Omental fat pad (tissue), 4 donors: ENCODE measurements around the gene ZBTB8B. TPM values are rescaled to one million over a fixed set of nuclear protein-coding genes. Genes with fewer than 3 reads are reported as not detected.
"Not testable (repeated sequence)": the region's sequence is repeated elsewhere in the genome, so short reads cannot be mapped to it uniquely, and the experiment has no call there.

Experiments
- ATAC-seq: fragments of 150-250 bp; one replicate; pipeline ENCODE4 v1.9.1; 2016; ENCODE audit warnings: mild to moderate bottlenecking, moderate library complexity; ENCODE audit not compliant: low FRiP score
- DNase-seq: peaks from one replicate; pipeline ENCODE4 v3.0.0-alpha.2; 2019; ENCODE audit warnings: low spot score
- total RNA-seq, 4 donors: library from RNA; depleted of rRNA; stranded (reverse); fragments of >200 nt; gene quantifications; one replicate each; pipeline ENCODE4 v1.1.0, GENCODE V29; 2016
- TF ChIP-seq, protein P1 (sequence below), 3 donors: fragments of 450-650 bp; IDR thresholded peaks; one replicate each; pipeline ENCODE4 v1.5.1; 2016 to 2017; ENCODE audit warnings: antibody characterized with exemption in 3 of 3, mild to moderate bottlenecking in 3 of 3, moderate library complexity in 2 of 3

The ZBTB8B gene
- total RNA-seq, 4 donors from 2014 or later: under 0.01 TPM; not detected in 3

DNA sequence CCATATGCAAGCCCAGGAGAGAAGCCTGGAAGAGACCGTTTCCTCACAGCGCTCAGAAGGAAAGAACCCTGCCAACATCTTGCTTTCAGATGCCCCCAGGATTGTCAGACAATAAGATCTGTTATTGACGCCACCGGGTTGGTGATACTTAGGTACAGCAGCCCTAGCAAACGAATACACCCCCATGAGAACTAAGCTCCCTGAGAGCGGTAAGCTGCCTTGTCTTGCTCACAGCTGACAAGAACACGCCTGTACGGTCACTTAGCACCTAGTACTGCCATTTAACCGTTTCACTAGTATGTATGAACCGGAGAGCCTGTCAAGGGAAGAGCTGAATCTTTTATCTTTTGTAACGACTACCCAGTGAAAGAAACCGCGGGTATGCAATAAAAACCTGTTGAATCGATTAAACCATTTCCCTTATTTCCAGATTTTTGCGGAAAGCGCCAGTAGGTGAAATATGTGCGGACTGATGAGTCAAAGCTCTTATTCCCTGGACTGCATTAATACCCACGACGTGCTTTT is 619 bp upstream of the ZBTB8B start:
- ATAC-seq (peak; percentile 27), DNase-seq (no peak)
- TF ChIP-seq, protein P1, sequence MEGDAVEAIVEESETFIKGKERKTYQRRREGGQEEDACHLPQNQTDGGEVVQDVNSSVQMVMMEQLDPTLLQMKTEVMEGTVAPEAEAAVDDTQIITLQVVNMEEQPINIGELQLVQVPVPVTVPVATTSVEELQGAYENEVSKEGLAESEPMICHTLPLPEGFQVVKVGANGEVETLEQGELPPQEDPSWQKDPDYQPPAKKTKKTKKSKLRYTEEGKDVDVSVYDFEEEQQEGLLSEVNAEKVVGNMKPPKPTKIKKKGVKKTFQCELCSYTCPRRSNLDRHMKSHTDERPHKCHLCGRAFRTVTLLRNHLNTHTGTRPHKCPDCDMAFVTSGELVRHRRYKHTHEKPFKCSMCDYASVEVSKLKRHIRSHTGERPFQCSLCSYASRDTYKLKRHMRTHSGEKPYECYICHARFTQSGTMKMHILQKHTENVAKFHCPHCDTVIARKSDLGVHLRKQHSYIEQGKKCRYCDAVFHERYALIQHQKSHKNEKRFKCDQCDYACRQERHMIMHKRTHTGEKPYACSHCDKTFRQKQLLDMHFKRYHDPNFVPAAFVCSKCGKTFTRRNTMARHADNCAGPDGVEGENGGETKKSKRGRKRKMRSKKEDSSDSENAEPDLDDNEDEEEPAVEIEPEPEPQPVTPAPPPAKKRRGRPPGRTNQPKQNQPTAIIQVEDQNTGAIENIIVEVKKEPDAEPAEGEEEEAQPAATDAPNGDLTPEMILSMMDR (IDR thresholded peaks at IDR 0.05): no peak

DNA sequence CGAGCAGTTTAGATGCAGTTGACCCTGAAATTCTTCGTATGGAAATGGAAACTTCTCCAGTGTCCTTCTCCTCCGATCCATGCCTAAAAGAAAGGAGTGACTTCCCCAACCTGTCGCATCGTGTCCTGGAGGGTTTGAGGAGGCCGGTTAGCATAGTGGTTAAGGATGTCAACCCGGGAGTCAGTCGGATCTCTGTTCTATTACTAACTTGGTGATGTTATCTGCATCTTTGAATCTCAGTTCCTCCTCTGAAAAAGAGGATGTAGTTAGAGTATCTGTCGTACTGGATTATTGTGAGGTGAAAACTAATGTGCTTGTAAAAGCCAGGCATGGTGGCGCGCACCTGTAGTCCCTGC is 684 bp downstream of the ZBTB8B start:
- DNase-seq (no peak), ATAC-seq (no peak)
- TF ChIP-seq, protein P1 (IDR thresholded peaks at IDR 0.05): no peak

DNA sequence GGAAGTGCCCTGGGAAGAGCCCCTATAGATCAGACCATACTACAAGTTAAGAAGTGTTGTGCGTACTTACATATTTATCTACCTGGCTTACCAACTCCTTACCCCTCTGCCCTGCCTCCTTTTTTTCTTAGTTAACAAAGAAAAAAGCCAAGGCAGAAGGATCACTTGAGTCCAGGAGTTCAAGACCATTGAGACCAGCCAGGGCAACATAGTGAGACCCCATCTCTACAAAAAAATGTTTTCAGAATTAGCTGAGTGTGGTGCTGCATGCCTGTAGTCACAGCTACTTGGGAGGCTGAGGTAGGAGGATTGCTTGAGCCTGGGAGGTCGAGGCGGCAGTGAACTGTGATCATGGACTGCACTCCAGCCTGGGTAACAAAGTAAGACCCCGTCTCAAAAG is 1.9 kb downstream of the ZBTB8B start:
- ATAC-seq (no peak), DNase-seq (no peak)
- TF ChIP-seq, protein P1 (IDR thresholded peaks at IDR 0.05): no peak

DNA sequence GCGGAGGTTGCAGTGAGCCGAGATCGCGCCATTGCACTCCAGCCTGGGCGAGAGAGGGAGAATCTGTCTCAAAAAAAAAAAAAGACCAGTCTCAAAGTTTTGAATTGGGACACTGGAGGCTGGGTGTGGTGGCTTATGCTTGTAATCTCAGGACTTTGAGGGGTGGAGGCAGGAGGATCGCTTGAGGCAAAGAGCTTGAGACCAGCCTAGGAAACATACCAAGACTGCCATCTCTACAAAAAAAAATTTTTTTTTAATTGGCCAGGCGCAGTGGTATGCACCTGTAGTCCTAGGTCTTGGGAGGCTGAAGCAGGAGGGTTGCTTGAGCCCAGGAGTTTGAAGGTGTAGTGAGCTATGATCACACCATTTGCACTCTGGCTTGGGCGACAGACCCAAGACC is 3.9 kb downstream of the ZBTB8B start:
- ATAC-seq (no peak), DNase-seq (no peak)
- TF ChIP-seq, protein P1 (IDR thresholded peaks at IDR 0.05): no peak

DNA sequence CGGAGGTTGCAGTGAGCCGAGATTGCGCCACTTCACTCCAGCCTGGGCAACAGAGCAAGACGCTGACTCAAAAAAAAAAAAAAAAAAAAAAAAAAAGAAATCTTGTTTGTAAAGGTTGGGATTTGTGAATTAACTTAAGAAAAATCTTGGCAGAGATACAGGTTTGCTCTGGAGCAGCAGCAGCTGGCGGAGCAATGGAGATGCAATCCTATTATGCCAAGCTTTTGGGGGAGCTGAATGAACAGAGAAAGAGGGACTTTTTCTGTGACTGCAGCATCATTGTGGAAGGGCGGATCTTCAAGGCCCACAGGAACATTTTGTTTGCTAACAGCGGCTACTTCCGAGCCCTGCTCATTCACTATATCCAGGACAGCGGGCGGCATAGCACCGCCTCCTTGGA is 5.6 kb downstream of the ZBTB8B start:
- TF ChIP-seq, protein P1 (IDR thresholded peaks at IDR 0.05): no peak
- ATAC-seq (no peak), DNase-seq (no peak)

DNA sequence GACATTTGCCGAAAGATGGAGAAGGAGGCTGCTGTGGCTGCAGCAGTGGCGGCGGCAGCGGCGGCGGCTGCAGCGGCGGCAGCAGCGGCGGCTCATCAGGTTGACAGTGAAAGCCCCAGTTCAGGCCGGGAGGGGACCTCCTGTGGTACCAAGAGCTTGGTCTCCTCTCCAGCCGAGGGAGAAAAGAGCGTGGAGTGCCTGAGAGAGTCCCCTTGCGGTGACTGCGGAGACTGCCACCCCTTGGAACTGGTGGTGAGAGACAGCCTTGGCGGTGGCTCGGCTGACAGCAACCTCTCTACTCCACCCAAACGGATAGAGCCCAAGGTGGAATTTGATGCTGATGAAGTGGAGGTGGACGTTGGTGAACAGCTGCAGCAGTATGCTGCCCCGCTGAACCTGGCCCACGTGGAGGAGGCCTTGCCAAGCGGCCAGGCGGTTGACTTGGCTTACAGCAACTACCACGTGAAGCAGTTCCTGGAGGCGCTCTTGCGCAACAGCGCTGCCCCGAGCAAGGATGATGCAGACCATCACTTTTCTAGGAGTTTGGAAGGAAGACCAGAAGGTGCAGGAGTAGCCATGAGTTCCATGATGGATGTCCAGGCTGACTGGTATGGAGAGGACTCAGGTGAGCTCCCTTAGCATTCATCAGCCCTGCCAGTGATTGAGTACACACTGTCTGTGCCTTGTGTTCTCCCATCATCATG is 6.3 kb downstream of the ZBTB8B start:
- DNase-seq (no peak), ATAC-seq (no peak)
- TF ChIP-seq, protein P1 (IDR thresholded peaks at IDR 0.05): no peak

DNA sequence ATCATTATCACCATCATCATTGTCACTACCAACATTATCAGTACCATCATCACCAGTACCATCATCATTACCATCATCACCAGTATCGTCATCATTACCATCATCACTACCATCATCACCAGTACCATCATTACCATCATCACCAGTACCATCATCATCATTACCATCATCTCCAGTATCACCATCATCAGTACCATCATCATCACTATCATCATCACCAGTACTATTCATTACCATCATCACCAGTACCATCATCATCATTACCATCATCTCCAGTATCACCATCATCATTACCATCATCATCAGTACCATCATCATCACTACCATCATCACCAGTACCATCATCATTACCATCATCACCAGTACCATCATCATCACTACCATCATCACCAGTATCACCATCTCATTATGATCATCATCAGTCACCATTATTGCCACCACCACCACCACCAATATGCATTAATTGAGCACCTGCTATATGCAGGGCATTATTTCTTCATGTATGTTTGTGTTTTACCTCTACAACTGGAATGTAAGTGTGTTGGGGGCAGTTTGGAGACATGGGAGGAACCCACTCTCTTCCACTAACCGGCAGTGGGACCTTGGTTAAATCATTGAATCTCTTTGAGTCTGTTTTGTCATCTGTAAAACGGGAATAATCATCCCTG is 7.0 kb downstream of the ZBTB8B start:
- TF ChIP-seq, protein P1 (IDR thresholded peaks at IDR 0.05): no peak
- ATAC-seq (no peak), DNase-seq (no peak)

DNA sequence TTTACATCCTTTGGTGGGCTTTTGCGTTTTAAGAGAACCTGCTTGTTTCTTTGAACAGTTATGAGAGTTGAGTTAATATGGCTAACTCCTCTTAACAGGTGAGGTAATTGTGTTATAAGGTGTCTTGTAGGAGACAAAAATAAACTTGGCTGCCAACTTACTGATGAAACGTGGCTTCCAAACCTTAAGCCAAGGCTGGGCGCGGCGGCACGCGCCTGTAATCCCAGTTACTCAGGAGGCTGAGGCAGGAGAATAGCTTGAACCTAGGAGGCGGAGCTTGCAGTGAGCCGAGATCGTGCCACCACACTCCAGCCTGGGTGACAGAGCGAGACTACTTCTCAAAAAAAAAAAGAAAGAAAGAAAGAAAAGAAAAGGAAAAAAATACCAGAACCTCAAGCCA is 8.1 kb downstream of the ZBTB8B start:
- not testable (repeated sequence) for DNase-seq

More for the DNA sequence above, 8.1 kb downstream of the ZBTB8B start:
- not testable (repeated sequence) for ATAC-seq
